Heart left ventricle (tissue), 13 donors: ENCODE data around the gene CELF5.

Experiments used
- CTCF ChIP-seq, 12 donors: fragments of 200-600 bp; sonication (generic) in 4 of 12; IDR thresholded peaks; one replicate each; pipeline versions ENCODE4 v1.5.0 to v1.8.0; 2018 to 2022; ENCODE audit warnings: antibody characterized with exemption in 12 of 12, mild to moderate bottlenecking in 5 of 12
- POLR2A ChIP-seq, 2 donors: fragments of 450-650 bp; IDR thresholded peaks; one replicate each; pipeline ENCODE4 v1.6.1; 2017; ENCODE audit warnings: antibody characterized with exemption in 2 of 2, mild to moderate bottlenecking in 2 of 2, moderate library complexity in 2 of 2
- donor health status: ischemic (EF 13 %, LVEDD 7.1; RV severe dilation, severe dysfunction).
- donor health status: DM: no; HTN: yes; CAD: no.
- donor health status: DM: no; HTN: no; CAD: no.
- donor health status: ischemic (EF 25% LVEDD 6.9; RV normal size, moderate dysfunction).
- donor health status: ischemic (EF 25% LVEDD 5.7; RV mildly dilated, moderate dysfunction).
- donor health status: ischemic (EF 35%, LVEDD 5.7; RV mildly dilated, moderate dysfunction).
- donor health status: nonischemic (EF 11% LVEDD 7.7; RV severe dilation, severe dysfunction).
- donor health status: DM: yes; HTN: yes; CAD: no.
- donor health status: PGD.
- donor health status: ischemic (EF 29% LVEDD 5.4; RV normal size, mild dysfunction).
- donor health status: nonischemic (EF 23%, LVEDD 6.1; RV moderate dilation, normal function).

GRCh38 chr19:3202346-3202745, 22.1 kb upstream of the CELF5 start:
- no peak for TF ChIP-seq CTCF (IDR thresholded peaks at IDR 0.05)
- TF ChIP-seq POLR2A (IDR thresholded peaks at IDR 0.05): no peak
